ENCODE results near the gene OXT.
A peak's percentile ranks its signal among the peaks of the same experiment; 100 is the strongest.

The OXT gene

GRCh38 chr20:3109350-3110302, 38.2 kb downstream of the OXT start:
- DNase-seq (ENCODE audit: low read depth, low spot score): no peak

GRCh38 chr20:3111507-3111906, 40.1 kb downstream of the OXT start:
- DNase-seq (ENCODE audit: low read depth, low spot score): no peak

GRCh38 chr20:3111995-3112394, 40.6 kb downstream of the OXT start:
- DNase-seq (ENCODE audit: low read depth, low spot score): no peak

GRCh38 chr20:3115190-3116107, 44.0 kb downstream of the OXT start:
- peak; percentile 72 for DNase-seq (ENCODE audit: low read depth, low spot score)

- DNase-seq (ENCODE audit: low read depth, low spot score): no peak
Measured at GRCh38 chr20:3116341-3116740, 44.9 kb downstream of the OXT start.

GRCh38 chr20:3117839-3118379, 46.5 kb downstream of the OXT start:
- DNase-seq (ENCODE audit: low read depth, low spot score): peak; percentile 64

- DNase-seq (ENCODE audit: low read depth, low spot score): no peak
Measured at GRCh38 chr20:3119044-3119443, 47.6 kb downstream of the OXT start.

GRCh38 chr20:3121271-3121911, 50.0 kb downstream of the OXT start:
- DNase-seq (ENCODE audit: low read depth, low spot score): no peak

Data from astrocyte of the hippocampus (primary cell).